Measurements from ENCODE around the gene UBR3.

DNA sequence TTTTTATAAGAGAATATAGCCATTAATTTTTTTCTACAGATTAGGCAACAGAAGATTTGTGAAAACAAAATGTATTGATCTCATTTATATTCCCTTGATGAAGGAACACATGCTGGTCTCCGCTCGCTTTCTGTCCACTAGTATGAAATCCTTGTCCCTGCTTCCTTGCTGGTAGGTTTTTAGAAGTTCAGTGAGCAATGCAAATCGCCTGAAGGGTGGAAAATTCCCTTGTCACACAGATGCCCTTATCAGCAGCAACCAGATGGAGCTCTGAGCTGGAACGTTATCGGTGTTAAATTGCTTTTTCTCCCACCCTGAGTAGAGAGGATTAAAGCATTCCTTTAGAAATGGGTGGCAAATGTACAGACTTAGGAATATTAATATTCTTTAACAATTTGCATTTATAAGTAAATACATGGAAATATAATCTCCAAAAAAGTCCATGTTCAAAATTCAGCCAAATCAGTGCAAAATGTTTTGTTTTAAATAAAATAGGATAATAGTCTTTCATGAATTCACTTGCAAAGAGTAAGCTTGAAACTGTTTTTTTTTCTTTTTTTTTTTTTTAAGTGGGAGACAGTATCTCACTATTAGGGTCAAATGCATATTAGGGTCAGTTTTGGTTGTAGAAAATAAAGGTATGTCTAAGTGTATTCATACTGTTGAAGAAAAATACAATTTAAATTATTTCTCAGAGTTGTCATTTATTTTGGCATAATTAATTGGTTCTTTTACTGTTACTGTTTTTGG is 186.7 kb downstream of the UBR3 start:
- TF ChIP-seq, protein P1, sequence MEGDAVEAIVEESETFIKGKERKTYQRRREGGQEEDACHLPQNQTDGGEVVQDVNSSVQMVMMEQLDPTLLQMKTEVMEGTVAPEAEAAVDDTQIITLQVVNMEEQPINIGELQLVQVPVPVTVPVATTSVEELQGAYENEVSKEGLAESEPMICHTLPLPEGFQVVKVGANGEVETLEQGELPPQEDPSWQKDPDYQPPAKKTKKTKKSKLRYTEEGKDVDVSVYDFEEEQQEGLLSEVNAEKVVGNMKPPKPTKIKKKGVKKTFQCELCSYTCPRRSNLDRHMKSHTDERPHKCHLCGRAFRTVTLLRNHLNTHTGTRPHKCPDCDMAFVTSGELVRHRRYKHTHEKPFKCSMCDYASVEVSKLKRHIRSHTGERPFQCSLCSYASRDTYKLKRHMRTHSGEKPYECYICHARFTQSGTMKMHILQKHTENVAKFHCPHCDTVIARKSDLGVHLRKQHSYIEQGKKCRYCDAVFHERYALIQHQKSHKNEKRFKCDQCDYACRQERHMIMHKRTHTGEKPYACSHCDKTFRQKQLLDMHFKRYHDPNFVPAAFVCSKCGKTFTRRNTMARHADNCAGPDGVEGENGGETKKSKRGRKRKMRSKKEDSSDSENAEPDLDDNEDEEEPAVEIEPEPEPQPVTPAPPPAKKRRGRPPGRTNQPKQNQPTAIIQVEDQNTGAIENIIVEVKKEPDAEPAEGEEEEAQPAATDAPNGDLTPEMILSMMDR (IDR thresholded peaks at IDR 0.05): no peak
- TF ChIP-seq POLR2A (IDR thresholded peaks at IDR 0.05): no peak
